Measurements from ENCODE around the gene COA1.
"Not testable (repeated sequence)": the region's sequence is repeated elsewhere in the genome, so short reads cannot be mapped to it uniquely, and the experiment has no call there.

COA1 gene

DNA sequence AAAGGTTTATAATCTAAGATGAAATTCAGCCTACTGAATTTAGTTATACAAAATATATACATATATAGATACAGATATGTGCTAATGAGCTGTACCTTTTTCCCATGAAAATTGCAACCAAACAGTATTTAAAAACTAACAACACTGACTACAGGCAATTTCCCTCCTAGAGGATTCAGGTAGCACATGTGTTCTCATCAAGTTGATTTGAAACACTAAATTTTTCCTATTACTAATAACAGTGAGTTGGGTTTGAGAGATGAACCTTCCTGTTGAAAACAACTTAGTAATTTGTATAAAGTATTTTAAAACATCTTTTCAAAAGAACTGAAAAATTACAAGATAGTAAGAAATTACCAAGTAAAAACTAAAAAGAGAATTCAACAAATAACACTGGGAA lies 51.5 kb downstream of the COA1 start:
- H3K9me3 ChIP-seq (ENCODE audit: control insufficient read depth, low read depth, low read length) = no peaks in the 10 kb centered on the region
- H3K27me3 ChIP-seq (ENCODE audit: control insufficient read depth, insufficient read depth, low read length) = no peaks in the 10 kb centered on the region
- no peaks in the 10 kb centered on the region for H3K36me3 ChIP-seq (ENCODE audit: control insufficient read depth, low read depth, low read length)
- no peak overlapping the region for H3K4me3 ChIP-seq (ENCODE audit: low read length)
- H3K4me1 ChIP-seq (ENCODE audit: control insufficient read depth, low read depth, low read length) = no peaks in the 10 kb centered on the region
- no peak overlapping the region for H3K27ac ChIP-seq (ENCODE audit: low read length)
- no peak overlapping the region for H3K9ac ChIP-seq (ENCODE audit: low read length)

DNA sequence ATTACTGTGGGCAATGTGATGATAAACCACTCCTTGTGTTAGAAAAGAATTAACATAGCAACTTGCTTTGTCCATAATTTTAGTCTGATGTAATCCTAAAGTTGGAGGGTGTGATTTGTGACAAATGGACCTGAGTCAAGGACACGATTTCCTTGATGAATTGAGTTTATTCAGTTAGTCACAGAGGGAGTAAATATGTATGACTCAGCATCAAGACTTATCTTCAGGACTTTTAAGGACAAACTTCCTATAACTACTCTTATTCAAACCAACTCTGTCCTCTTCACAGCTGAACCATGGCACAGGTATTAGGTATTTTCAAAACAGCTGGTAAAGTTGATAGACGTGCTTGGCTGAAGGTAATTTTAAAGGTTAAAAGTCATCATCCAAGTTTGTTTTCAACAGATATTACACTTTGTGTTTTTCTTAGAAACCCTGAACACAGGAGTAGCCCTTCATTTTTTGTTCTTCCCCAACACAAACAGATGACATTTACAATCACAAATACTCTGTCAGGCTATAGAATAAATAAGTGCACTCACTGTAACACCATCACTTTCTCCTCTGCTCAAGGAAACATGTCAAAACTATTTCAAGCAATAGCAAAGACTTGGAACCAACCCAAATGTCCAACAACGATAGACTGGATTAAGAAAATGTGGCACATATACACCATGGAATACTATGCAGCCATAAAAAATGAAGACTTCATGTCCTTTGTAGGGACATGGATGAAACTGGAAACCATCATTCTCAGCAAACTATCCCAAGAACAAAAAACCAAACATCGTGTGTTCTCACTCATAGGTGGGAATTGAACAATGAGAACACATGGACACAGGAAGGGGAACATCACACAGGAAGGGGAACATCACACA lies 54.5 kb downstream of the COA1 start:
- H3K4me1 ChIP-seq (ENCODE audit: control insufficient read depth, low read depth, low read length) = peaks cover 2% of the 10 kb centered on the region
- no peaks in the 10 kb centered on the region for H3K9me3 ChIP-seq (ENCODE audit: control insufficient read depth, low read depth, low read length)
- H3K27me3 ChIP-seq (ENCODE audit: control insufficient read depth, insufficient read depth, low read length) = no peaks in the 10 kb centered on the region
- no peak overlapping the region for H3K4me3 ChIP-seq (ENCODE audit: low read length)
- H3K27ac ChIP-seq (ENCODE audit: low read length) = no peak overlapping the region
- no peaks in the 10 kb centered on the region for H3K36me3 ChIP-seq (ENCODE audit: control insufficient read depth, low read depth, low read length)
- no peak overlapping the region for H3K9ac ChIP-seq (ENCODE audit: low read length)

DNA sequence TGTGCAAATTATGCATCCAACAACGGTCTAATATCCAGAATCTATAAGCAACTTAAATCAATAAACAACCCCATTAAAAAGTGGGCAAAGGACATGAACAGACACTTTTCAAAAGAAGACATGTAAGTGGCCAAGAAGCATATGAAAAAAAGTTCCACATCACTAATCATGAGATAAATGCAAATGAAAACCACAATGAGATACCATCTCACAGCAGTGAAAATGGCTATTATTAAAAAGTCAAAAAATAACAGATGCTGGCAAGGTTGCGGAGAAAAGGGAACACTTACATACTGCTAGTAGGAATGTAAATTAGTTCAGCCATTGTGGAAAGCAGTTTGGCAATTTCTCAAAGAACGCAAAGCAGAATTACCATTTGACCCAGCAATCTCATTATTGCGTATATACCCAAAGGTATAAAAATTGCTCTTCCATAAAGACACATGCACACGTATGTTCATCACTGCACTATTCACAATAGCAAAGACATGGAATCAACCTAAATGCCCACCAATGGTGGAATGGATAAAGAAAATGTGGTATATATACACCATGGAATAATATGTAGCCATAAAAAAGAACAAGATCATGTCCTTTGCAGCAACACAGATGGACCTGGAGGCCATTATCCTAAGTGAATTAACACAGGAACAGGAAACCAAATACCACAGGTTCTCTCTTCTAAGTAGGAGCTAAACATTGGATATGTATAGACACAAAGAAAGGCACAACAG lies 55.9 kb downstream of the COA1 start:
- H3K27me3 ChIP-seq (ENCODE audit: control insufficient read depth, insufficient read depth, low read length); H3K36me3 ChIP-seq (ENCODE audit: control insufficient read depth, low read depth, low read length); H3K9me3 ChIP-seq (ENCODE audit: control insufficient read depth, low read depth, low read length); H3K27ac ChIP-seq (ENCODE audit: low read length); H3K4me1 ChIP-seq (ENCODE audit: control insufficient read depth, low read depth, low read length); H3K9ac ChIP-seq (ENCODE audit: low read length); H3K4me3 ChIP-seq (ENCODE audit: low read length): not testable (repeated sequence)

DNA sequence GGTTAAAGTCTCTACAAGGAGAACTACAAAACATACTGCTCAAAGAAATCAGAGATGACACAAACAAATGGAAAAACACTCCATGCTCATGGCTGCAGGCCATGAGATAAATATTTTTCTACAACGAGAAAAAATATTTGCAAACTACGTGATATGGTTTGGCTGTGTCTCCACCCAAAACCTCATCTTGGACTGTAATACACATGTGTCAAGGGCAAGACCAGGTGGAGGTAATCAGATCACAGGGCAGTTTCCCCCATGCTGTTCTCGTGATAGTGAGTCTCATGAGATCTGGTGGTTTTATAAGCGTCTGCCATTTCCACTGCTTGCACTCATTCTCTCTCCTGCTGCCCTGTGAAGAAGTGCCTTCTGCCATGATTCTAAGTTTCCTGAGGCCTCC lies 57.8 kb downstream of the COA1 start:
- H3K9ac ChIP-seq (ENCODE audit: low read length) = no peak overlapping the region
- no peak overlapping the region for H3K4me3 ChIP-seq (ENCODE audit: low read length)
- H3K4me1 ChIP-seq (ENCODE audit: control insufficient read depth, low read depth, low read length) = peaks cover 6% of the 10 kb centered on the region
- no peak overlapping the region for H3K27ac ChIP-seq (ENCODE audit: low read length)
- H3K27me3 ChIP-seq (ENCODE audit: control insufficient read depth, insufficient read depth, low read length) = no peaks in the 10 kb centered on the region
- peaks cover 4% of the 10 kb centered on the region for H3K9me3 ChIP-seq (ENCODE audit: control insufficient read depth, low read depth, low read length)
- no peaks in the 10 kb centered on the region for H3K36me3 ChIP-seq (ENCODE audit: control insufficient read depth, low read depth, low read length)

DNA sequence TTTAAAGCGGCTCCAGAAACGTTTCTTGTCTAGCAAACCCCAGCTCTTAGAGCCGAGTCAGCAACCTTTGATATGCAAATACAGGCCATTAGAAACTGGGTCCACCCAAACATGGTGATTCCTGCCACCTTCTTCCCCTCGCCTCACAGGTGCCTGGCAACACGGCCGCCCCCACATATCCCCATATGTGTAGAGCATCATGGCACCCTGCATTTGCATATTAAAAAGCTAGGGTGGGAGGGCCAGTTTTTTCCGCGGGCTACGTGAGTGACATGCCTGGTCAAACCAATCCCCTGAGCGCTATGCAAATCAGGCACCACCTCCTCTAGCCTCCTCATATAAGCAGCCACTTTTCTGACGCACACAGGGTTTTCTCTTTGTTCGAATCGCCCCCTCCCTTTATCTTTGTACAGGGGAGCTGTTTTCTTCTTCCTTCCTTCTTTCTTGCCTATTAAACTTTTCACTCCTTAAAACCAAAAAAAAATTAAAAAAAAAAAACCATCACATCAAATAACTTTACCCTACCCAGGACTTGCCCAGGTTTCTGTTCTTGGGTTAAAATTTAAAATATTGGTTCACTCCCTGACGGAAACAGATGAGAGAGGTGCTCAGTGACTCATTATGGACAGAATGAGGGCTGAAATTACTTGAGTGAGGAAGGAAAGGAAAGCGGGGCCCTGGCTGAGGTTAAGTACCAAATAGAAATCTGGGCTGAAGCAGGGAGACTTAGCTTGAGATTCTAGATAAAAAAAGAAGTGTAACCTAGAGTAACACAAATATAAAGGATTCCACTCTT lies 59.8 kb downstream of the COA1 start:
- Histone ChIP-seq H3K27ac (ENCODE audit: low read length) (peak overlapping the region; percentile 75), H3K4me1 (ENCODE audit: control insufficient read depth, low read depth, low read length) (peaks cover 6% of the 10 kb centered on the region), H3K27me3 (ENCODE audit: control insufficient read depth, insufficient read depth, low read length) (no peaks in the 10 kb centered on the region), H3K36me3 (ENCODE audit: control insufficient read depth, low read depth, low read length) (no peaks in the 10 kb centered on the region), H3K4me3 (ENCODE audit: low read length) (no peak overlapping the region), H3K9me3 (ENCODE audit: control insufficient read depth, low read depth, low read length) (peaks cover 4% of the 10 kb centered on the region), H3K9ac (ENCODE audit: low read length) (peak overlapping the region; percentile 16)

DNA sequence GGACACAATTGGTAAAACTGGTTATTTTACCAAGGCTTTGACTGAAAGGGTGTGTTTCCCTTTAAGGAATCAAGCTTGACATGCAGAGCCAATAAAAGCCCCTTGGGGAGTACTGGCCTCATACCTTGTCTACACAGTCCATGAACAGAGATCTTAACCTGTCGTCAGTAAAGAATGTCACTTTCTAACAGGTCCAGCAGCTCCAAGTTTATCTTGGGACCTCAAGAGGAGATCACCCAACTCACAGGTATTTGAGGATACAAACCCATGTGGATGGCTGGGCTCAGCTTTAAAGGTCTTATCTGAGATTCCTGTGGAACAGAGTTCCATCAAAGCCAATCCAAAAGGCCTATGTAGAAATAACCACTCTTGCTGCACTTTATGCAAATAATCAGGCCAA lies 61.3 kb downstream of the COA1 start:
- Histone ChIP-seq H3K27me3 (ENCODE audit: control insufficient read depth, insufficient read depth, low read length) (no peaks in the 10 kb centered on the region), H3K4me3 (ENCODE audit: low read length) (no peak overlapping the region), H3K9ac (ENCODE audit: low read length) (no peak overlapping the region), H3K27ac (ENCODE audit: low read length) (no peak overlapping the region), H3K36me3 (ENCODE audit: control insufficient read depth, low read depth, low read length) (no peaks in the 10 kb centered on the region), H3K4me1 (ENCODE audit: control insufficient read depth, low read depth, low read length) (peaks cover 6% of the 10 kb centered on the region), H3K9me3 (ENCODE audit: control insufficient read depth, low read depth, low read length) (peaks cover 4% of the 10 kb centered on the region)

DNA sequence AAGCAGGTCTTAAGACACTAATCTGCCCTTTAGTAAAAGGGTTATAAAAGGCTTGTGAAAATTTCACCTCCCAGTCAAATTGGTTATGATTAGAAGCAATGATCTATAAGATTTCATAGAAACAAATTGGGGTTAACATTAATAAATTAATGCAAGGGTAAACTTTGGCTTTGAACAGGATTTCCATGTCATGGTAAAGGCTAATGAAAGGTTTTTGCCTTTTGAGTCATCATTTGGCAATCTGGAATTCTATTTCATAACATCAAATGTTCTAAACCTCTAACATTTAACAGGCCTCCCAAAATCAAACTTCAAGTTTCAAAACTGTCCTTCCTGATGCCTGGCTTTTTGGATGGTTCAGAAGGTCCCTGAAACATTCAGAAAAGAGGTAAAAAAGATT lies 62.4 kb downstream of the COA1 start:
- peaks cover 6% of the 10 kb centered on the region for H3K4me1 ChIP-seq (ENCODE audit: control insufficient read depth, low read depth, low read length)
- no peaks in the 10 kb centered on the region for H3K36me3 ChIP-seq (ENCODE audit: control insufficient read depth, low read depth, low read length)
- no peak overlapping the region for H3K4me3 ChIP-seq (ENCODE audit: low read length)
- peaks cover 4% of the 10 kb centered on the region for H3K9me3 ChIP-seq (ENCODE audit: control insufficient read depth, low read depth, low read length)
- H3K27me3 ChIP-seq (ENCODE audit: control insufficient read depth, insufficient read depth, low read length) = no peaks in the 10 kb centered on the region
- H3K9ac ChIP-seq (ENCODE audit: low read length) = no peak overlapping the region
- no peak overlapping the region for H3K27ac ChIP-seq (ENCODE audit: low read length)

DNA sequence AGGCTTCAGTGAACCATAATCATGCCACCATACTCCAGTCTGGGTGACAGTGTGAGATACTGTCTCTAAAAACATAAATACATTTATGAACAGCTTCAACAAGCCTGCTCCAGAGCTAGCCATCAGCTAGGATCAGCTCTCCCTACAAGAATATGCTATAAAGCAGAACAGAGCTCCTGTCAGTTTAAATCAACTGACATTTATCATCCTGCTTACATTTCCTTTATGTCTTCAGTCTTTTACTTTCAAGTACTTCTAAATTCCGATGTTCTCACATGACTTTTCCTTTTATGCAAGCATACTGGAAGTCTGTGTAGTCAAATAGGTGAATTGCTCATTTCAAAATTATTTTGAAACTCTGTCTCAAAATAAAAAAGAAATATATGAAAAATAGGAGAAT lies 64.6 kb downstream of the COA1 start:
- Histone ChIP-seq H3K4me3 (ENCODE audit: low read length) (no peak overlapping the region), H3K36me3 (ENCODE audit: control insufficient read depth, low read depth, low read length) (no peaks in the 10 kb centered on the region), H3K9ac (ENCODE audit: low read length) (no peak overlapping the region), H3K27me3 (ENCODE audit: control insufficient read depth, insufficient read depth, low read length) (no peaks in the 10 kb centered on the region), H3K9me3 (ENCODE audit: control insufficient read depth, low read depth, low read length) (peaks cover 4% of the 10 kb centered on the region), H3K27ac (ENCODE audit: low read length) (no peak overlapping the region), H3K4me1 (ENCODE audit: control insufficient read depth, low read depth, low read length) (peaks cover 16% of the 10 kb centered on the region)

DNA sequence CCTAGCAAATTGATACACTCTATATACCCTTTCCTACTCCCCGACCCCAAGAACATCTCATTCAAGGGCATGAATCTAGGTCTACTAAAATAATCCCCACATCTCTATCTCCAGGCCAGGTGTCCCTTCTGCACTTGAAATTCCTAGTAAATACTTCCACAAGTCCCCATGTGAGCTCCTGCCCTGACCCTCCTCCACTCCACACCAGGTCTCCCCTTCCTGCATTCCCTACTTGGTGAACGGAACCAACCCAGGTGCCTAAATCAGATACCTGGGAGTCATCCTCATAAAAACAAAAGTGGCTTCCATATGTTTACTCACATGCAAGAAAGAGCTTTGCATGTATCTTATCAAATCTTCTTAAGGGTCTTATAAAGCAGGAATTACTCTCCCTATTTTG lies 69.2 kb downstream of the COA1 start:
- Histone ChIP-seq H3K4me3 (ENCODE audit: low read length) (no peak overlapping the region), H3K27ac (ENCODE audit: low read length) (no peak overlapping the region), H3K9me3 (ENCODE audit: control insufficient read depth, low read depth, low read length) (no peaks in the 10 kb centered on the region), H3K36me3 (ENCODE audit: control insufficient read depth, low read depth, low read length) (no peaks in the 10 kb centered on the region), H3K27me3 (ENCODE audit: control insufficient read depth, insufficient read depth, low read length) (no peaks in the 10 kb centered on the region), H3K4me1 (ENCODE audit: control insufficient read depth, low read depth, low read length) (peaks cover 29% of the 10 kb centered on the region), H3K9ac (ENCODE audit: low read length) (no peak overlapping the region)

DNA sequence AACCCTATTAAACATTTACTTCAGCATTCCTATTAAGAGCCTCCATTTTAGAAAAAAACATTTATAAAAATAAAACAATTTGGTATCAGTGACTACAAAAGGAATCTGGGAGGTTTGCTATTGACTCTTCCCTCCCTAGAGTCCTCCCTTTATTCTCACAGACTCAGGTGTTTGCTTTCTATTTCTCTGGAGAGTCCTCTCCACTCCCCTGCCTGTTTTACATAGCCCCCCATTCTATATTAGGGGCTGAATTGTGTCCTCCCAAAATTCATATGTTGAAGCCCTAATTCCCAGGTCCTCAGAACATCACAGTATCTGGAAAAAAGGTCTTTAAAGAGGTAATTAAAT lies 69.8 kb downstream of the COA1 start:
- Histone ChIP-seq H3K27me3 (ENCODE audit: control insufficient read depth, insufficient read depth, low read length) (no peaks in the 10 kb centered on the region), H3K9me3 (ENCODE audit: control insufficient read depth, low read depth, low read length) (no peaks in the 10 kb centered on the region), H3K9ac (ENCODE audit: low read length) (no peak overlapping the region), H3K4me3 (ENCODE audit: low read length) (no peak overlapping the region), H3K4me1 (ENCODE audit: control insufficient read depth, low read depth, low read length) (peaks cover 29% of the 10 kb centered on the region), H3K36me3 (ENCODE audit: control insufficient read depth, low read depth, low read length) (no peaks in the 10 kb centered on the region), H3K27ac (ENCODE audit: low read length) (no peak overlapping the region)

DNA sequence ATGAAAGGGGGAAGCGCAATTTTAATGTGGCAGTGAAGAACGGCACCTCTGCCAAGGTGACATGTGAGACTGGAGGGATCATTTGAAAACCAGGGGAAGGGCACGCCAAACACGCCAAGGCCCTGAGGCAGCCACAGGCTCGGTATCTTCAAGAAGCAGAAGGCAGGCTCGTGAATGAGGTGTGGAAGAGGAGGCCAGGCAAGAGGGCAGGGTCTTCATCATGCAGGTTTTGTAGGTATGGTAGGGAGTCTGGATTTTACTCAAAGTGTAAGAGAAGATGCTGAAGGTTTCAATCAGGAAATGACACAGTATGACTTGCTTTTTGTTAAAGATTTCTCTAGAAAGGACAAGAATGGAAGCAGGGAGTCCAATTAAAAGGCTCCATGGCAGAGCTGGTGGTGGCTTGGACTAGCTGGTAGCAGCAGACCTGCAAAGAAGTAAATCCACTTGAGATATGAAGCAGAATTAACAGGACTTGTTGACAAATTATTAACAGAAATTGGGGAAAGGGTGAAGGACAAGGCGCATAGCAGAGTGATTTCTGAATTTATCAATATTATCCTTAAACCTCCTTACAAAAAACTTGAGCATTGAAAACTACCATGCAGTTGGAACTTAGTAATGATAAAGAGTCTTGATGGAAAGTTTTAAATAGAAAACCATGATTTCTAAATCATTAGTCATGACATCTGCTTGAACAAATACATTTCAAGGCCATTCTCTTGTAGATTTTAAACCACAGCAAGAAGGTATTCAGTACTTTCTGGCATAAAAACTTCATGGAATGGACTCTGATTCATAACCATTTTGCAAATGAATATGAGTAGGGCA lies 70.4 kb downstream of the COA1 start:
- Histone ChIP-seq H3K4me3 (ENCODE audit: low read length) (peak overlapping the region; percentile 12), H3K27ac (ENCODE audit: low read length) (peak overlapping the region; percentile 46), H3K9ac (ENCODE audit: low read length) (no peak overlapping the region), H3K36me3 (ENCODE audit: control insufficient read depth, low read depth, low read length) (no peaks in the 10 kb centered on the region), H3K9me3 (ENCODE audit: control insufficient read depth, low read depth, low read length) (no peaks in the 10 kb centered on the region), H3K27me3 (ENCODE audit: control insufficient read depth, insufficient read depth, low read length) (no peaks in the 10 kb centered on the region), H3K4me1 (ENCODE audit: control insufficient read depth, low read depth, low read length) (peaks cover 31% of the 10 kb centered on the region)

Measured in iPS-18a (cell line).